NT2/D1 (cell line): ENCODE measurements around the gene PHLDA2.
"Not testable (repeated sequence)": the region's sequence is repeated elsewhere in the genome, so short reads cannot be mapped to it uniquely, and the experiment has no call there.

Experiments
- DNase-seq: peaks from one replicate; pipeline ENCODE4 v3.0.0-alpha.2; 2011; ENCODE audit warnings: low read depth, low spot score
- H3K27me3 ChIP-seq: 2 replicates; pipeline ENCODE4 v1.6.0; 2011; ENCODE audit warnings: mild to moderate bottlenecking; ENCODE audit not compliant: insufficient read length, insufficient read depth
- H3K36me3 ChIP-seq: 2 replicates; pipeline ENCODE4 v1.6.1; 2011; ENCODE audit warnings: mild to moderate bottlenecking, low read length, mixed read lengths; ENCODE audit not compliant: insufficient read depth, insufficient read length
- H3K4me1 ChIP-seq: 2 replicates; pipeline ENCODE4 v1.5.1; 2011; ENCODE audit not compliant: insufficient read depth, insufficient read length
- H3K4me3 ChIP-seq: 2 replicates; pipeline ENCODE4 v1.5.1; 2011; ENCODE audit warnings: low read depth; ENCODE audit not compliant: insufficient read length
- H3K9ac ChIP-seq: 2 replicates; pipeline ENCODE4 v1.6.0; 2011; ENCODE audit warnings: low read depth; ENCODE audit not compliant: insufficient read length
- H3K9me3 ChIP-seq: 2 replicates; pipeline ENCODE4 v1.5.1; 2011; ENCODE audit warnings: mild to moderate bottlenecking, low read length; ENCODE audit not compliant: insufficient read depth
- SUZ12 ChIP-seq: IDR thresholded peaks from 2 replicates; pipeline ENCODE4 v1.6.1; 2011; ENCODE audit not compliant: insufficient read length, insufficient read depth; ENCODE audit errors: extremely low read depth
- YY1 ChIP-seq: IDR thresholded peaks from 2 replicates; pipeline ENCODE4 v1.6.1; 2011; ENCODE audit not compliant: insufficient read length, insufficient read depth
- ZNF274 ChIP-seq: IDR thresholded peaks from 2 replicates; pipeline ENCODE4 v1.6.1; 2011; ENCODE audit warnings: mild to moderate bottlenecking, low read depth, low read length

Gene PHLDA2

GRCh38 chr11:2943711-2944118, 14.5 kb upstream of the PHLDA2 start:
- Histone ChIP-seq H3K27me3 (no peaks in the 10 kb centered on the region), H3K9me3 (peaks cover 8% of the 10 kb centered on the region), H3K36me3 (peaks cover 63% of the 10 kb centered on the region), H3K4me1 (peaks cover 28% of the 10 kb centered on the region), H3K4me3 (no peak overlapping the region), H3K9ac (no peak overlapping the region)
- no peak for TF ChIP-seq ZNF274
- TF ChIP-seq YY1 = no peak
- no peak for TF ChIP-seq SUZ12
- no peak for DNase-seq

DNA sequence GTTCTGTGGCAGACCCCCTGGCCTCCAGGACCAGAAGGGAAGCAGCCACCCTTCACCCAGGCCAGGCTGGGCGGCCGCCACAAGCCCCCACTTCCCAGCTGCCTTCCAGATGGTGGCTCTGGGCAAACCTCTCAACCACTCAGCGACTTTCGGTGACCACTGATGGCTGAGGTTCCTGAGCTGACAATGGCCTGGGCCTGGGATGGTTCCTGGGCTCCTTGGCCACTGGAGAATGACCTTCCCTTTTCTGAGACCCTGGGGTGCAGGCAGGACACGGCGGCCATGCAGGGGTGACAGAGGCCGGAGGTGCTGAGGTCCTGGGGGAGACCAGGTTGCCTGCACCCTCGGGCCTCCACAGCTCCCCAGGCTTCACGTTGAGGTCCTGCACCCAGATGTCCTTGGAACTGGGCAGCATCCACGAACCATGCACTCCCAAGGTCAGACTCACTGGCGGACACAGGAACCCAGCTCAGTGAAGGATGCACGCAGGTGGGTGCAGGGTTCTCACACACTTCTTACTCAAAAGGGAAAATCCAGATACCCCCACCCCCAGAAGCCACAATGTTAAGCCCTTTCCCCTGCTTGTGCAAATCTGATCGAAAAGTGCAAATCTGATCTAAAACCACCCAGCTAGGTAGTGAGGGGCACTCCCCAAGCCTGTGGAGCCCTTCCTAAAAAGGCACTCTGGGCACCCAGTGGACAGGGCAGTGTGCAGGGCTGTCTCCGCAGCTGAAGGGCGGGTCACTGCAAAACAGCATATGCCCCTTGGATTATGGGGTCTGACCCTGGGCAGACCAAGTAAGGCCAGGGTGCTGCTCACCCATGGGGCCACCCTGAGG, 13.9 kb upstream of the PHLDA2 start:
- peaks cover 56% of the 10 kb centered on the region for H3K36me3 ChIP-seq
- no peak for DNase-seq
- H3K27me3 ChIP-seq = no peaks in the 10 kb centered on the region
- H3K4me3 ChIP-seq = no peak overlapping the region
- peaks cover 14% of the 10 kb centered on the region for H3K9me3 ChIP-seq
- no peak for TF ChIP-seq ZNF274
- no peak overlapping the region for H3K9ac ChIP-seq
- H3K4me1 ChIP-seq = peaks cover 25% of the 10 kb centered on the region

- TF ChIP-seq SUZ12 (no peak), ZNF274 (no peak), YY1 (no peak)
- peaks cover 21% of the 10 kb centered on the region for H3K9me3 ChIP-seq
- H3K27me3 ChIP-seq = no peaks in the 10 kb centered on the region
- DNase-seq = no peak
- peaks cover 22% of the 10 kb centered on the region for H3K4me1 ChIP-seq
- H3K9ac ChIP-seq = no peak overlapping the region
- peaks cover 50% of the 10 kb centered on the region for H3K36me3 ChIP-seq
- no peak overlapping the region for H3K4me3 ChIP-seq
Observed at GRCh38 chr11:2942447-2942846, 13.2 kb upstream of the PHLDA2 start.

GRCh38 chr11:2940921-2941821, 12.0 kb upstream of the PHLDA2 start:
- TF ChIP-seq SUZ12 (no peak), ZNF274 (no peak), YY1 (no peak)
- Histone ChIP-seq H3K9me3 (peaks cover 27% of the 10 kb centered on the region), H3K9ac (peak overlapping the region; percentile 6), H3K4me3 (no peak overlapping the region), H3K27me3 (no peaks in the 10 kb centered on the region), H3K4me1 (peaks cover 15% of the 10 kb centered on the region), H3K36me3 (peaks cover 38% of the 10 kb centered on the region)
- no peak for DNase-seq

DNA sequence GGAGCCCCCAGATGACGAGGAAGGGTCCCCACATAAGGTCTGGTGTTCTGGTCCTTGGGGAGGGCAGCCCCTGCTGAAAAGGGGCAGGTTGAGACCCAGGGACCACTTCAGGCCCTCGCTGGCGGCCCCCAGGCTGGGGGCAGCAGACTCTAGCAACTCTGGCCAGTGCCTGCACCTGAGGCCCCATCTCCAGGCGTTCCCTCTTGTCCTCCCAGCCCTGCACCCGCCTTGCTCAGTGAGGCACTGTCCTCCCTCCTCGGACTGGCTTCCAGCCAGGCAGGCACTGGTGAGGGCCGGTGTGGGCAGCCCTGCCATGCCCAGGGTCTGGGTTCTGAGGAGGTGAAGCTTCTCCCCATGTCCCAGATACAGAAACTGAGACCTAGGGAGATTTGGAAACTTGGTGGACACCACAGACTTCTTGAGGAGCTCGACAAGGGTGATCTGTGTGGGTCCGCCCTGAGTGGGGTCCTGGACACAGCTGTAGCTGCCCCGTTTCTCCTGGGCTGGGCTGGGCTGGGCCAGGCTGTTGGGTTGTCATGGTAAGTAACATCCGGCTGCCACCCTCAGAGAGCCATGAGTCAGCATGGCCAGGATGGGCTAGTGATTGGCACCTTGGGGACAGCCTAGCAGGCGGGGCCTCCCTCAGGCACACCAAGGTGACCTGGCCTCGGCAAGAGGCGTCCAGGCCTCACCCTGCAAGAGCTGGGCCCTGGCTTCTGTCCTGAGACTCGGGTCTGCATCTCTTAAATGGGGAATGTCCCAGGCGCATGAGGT, 11.1 kb upstream of the PHLDA2 start:
- H3K9ac ChIP-seq = no peak overlapping the region
- no peak for DNase-seq
- TF ChIP-seq YY1 (no peak), ZNF274 (no peak), SUZ12 (no peak)

DNA sequence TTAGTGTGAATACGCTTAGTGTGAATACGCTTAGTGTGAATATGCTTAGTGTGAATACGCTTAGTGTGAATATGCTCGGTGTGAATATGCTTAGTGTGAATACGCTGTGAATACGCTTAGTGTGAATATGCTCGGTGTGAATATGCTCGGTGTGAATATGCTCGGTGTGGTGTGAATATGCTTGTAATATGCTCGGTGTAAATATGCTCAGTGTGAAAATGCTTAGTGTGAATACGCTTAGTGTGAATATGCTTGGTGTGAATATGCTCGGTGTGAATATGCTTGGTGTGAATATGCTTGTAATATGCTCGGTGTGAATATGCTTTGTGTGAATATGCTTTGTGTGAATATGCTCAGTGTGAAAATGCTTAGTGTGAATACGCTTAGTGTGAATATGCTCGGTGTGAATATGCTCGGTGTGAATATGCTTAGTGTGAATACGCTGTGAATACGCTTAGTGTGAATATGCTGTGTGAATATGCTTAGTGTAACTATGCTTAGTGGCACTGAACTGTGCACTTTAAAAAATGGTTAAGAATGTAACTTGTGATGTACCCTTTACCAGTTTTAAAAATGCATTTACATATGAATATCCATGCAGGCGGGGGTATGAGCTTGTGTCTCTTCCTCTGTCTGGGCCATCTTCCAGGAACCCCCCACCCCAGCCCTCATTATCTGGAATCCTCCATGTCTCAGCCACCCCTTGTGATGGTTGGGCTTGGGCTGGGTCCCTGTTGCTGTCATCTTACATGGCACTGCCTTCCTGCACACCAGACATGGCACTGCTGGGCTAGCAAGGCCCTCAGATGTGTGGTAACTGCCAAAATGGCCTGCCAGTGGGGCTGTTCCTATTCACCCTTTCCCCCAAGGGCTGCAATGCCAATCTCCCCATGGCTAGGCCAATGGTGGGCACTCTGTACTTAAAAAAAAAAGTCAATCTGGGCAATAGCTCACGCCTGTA, 9.5 kb upstream of the PHLDA2 start:
- not testable (repeated sequence) for DNase-seq, H3K27me3 ChIP-seq, H3K4me1 ChIP-seq, H3K9ac ChIP-seq, H3K4me3 ChIP-seq
- Histone ChIP-seq H3K36me3 (peaks cover 15% of the 10 kb centered on the region), H3K9me3 (peaks cover 27% of the 10 kb centered on the region)

More for the DNA sequence above, 11.1 kb upstream of the PHLDA2 start:
- Histone ChIP-seq H3K36me3 (peaks cover 31% of the 10 kb centered on the region), H3K4me1 (peaks cover 10% of the 10 kb centered on the region), H3K4me3 (no peak overlapping the region), H3K27me3 (no peaks in the 10 kb centered on the region), H3K9me3 (peaks cover 27% of the 10 kb centered on the region)

DNA sequence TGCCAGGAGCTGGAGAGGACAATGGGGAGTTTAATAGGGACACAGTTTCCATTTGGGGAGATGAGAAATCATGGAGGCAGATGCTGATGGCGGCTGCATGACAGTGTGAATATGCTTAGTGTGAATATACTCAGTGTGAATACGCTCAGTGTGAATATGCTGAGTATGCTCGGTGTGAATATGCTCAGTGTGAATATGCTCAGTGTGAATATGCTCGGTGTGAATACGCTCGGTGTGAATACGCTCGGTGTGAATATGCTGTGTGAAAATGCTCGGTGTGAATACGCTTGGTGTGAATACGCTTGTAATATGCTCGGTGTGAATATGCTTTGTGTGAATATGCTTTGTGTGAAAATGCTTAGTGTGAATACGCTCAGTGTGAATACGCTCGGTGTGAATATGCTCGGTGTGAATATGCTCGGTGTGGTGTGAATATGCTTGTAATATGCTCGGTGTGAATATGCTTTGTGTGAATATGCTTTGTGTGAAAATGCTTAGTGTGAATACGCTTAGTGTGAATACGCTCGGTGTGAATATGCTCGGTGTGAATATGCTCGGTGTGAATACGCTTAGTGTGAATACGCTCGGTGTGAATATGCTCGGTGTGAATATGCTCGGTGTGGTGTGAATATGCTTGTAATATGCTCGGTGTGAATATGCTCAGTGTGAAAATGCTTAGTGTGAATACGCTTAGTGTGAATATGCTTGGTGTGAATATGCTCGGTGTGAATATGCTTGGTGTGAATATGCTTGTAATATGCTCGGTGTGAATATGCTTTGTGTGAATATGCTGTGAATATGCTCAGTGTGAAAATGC, 8.6 kb upstream of the PHLDA2 start:
- Histone ChIP-seq H3K9me3 (peaks cover 27% of the 10 kb centered on the region), H3K4me1 (peaks cover 12% of the 10 kb centered on the region)
- not testable (repeated sequence) for H3K9ac ChIP-seq, H3K27me3 ChIP-seq, H3K4me3 ChIP-seq, H3K36me3 ChIP-seq, DNase-seq
